ENCODE data around the gene NR5A2.

The NR5A2 gene

DNA sequence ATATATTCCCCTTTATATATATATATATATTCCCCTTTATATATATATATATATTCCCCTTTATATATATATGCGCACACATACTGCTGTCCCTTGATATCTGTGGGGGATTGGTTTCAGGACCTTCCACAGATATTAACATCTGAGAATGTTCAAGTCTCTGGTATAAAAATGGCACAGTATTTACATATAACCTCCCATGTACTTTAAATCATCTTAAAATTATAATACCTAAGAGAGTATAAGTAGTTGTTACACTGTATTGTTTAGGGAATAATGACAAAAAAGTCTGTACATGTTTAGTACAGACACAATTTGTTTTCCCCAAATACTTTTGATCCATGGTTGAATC lies 45.8 kb downstream of the NR5A2 start:
- no peak for DNase-seq (ENCODE audit: low spot score)

DNA sequence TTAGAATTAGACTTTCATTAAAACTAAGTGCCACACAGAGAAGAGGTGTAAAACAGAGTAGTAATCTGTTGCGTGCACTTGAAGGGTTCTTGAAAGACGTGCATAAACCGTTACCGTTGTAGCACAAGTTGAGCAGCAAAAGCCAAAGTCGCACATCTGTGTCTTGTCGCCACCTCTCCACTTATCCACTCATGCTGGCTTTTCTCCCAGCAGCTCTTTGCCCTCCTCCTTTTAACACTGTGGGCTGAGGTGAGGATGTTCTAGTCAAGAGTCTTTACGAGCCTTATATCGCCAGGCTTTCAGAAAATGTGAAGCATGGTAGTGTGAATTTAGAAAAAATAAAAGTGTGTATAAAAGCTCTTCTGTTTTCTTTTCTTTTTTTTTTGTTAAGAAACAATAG lies 48.0 kb downstream of the NR5A2 start:
- no peak for DNase-seq (ENCODE audit: low spot score)

- no peak for DNase-seq (ENCODE audit: low spot score)
Observed at GRCh38 chr1:200075938-200076546, 48.5 kb downstream of the NR5A2 start.

DNA sequence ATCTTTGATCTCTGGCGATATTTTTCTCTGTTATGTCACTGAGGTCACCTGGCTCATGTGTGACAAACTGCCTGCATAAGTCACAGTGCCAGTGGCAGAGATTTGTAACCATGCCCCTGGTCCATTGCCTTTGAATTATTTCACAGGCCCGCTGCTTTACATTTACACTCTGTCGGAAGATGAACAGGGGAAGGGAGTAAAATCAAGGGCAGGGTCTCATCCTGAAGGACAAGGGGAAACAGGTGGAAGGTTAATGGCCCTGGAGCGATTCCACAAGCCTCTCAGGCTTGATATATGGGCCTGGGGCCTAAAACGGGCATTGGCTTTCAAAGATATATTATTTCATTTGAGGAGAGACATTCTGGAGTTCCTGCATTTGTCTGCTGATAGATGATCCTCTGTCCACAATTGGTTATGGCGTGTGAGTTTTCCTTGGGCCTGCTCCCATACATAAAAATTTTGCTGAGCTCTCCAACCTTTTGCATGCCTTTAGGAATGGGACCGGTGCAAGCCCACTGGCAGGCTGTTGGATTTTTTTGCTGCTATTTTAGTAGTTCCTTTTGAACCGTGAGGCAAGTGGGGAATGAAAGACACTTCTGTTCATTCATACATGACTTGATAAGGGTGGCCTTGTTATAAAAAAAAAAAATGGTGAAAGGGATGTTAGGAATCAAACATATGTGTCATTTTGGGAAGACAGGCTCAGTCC lies 51.9 kb downstream of the NR5A2 start:
- DNase-seq (ENCODE audit: low spot score): no peak

- DNase-seq (ENCODE audit: low spot score): no peak
Observed at GRCh38 chr1:200081151-200081968, 53.9 kb downstream of the NR5A2 start.

DNA sequence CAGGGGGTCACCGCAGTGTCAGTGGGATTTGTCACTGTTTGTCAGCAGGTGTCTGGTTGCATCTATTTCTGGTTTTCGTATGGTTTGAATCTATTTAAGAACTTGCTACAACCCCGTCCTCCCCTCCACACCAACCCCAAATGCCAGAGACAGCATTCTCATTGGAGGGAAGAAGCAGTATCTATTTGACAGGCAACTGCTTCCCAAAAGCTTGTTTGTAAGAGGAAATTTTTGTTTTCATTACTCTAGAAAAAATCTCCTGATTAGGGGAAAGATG lies 54.4 kb downstream of the NR5A2 start:
- no peak for DNase-seq (ENCODE audit: low spot score)

DNA sequence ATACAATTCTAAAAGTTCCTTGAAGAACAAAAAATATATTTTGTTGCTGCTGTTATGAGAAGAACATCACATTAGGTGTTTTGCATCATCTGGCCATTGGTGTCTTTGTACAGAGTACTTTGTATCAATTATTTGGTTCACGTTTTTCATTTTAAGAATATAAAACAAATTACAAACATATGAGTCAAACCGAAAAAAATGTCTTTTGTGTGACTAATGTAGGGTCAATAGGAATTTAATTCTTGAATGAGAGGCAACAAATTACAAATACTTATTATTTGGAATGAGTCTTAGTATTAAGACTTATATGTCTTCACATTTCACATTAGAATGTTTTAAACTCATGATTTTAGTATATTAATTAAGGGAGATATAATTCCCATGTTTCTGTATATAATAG lies 54.8 kb downstream of the NR5A2 start:
- DNase-seq (ENCODE audit: low spot score): no peak

- DNase-seq (ENCODE audit: low spot score): no peak
Observed at GRCh38 chr1:200090252-200091159, 63.0 kb downstream of the NR5A2 start.

DNA sequence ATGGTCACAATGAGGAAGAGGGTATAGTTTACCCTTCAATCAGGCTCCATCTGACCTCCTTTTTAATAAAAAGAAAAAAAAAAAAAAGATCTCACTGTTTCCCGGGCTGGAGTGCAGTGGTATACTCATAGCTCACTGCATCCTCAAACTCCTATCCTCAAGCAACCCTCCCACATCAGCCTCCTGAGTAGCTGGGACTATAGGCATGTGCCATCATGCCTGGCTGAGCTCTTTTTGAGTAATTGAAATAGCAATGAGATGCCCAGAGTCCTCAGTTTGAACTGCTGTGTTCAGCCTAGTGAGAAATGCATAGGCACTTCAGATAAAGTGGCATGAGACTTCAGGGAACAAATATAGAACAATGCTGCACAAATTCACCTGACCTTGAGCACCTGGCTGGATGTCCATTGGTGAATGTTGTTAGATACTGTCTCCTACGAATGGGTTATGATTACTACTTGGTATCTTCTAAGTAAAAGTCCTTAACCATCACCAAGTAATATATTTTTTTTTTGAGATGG lies 67.6 kb downstream of the NR5A2 start:
- no peak for DNase-seq (ENCODE audit: low spot score)

- no peak for DNase-seq (ENCODE audit: low spot score)
Observed at GRCh38 chr1:200096774-200097173, 69.3 kb downstream of the NR5A2 start.

- DNase-seq (ENCODE audit: low spot score): no peak
Observed at GRCh38 chr1:200099040-200099439, 71.5 kb downstream of the NR5A2 start.

DNA sequence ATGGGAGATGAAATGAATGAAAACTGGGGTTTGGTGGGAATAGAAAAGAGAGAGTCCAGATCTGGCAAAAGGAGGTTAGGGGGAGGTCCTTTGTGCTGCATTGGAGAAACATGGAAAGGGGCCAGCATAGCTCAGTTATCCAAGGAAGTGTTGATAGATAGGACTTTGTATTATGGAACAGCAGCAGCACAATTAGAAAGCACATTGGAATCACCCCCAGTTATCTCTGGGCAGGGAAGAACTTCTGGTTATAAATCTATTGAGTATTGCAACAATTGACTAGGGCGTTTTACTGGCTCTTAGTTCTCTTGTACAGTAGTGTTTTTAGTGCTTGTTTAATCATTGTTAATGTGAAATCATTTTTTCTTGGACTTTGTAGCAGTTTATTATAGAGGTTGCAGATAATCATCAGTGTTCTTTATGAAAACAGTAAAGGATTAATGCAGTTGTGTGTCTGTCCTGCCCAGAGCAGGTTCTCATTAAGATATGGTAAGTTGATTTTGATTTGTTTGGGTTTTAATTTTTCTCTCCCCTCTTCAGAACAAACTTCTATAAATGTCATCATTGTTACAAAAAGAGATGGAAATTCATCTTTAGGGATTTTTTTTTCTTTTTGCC lies 76.6 kb downstream of the NR5A2 start:
- no peak for DNase-seq (ENCODE audit: low spot score)

- DNase-seq (ENCODE audit: low spot score): no peak
Observed at GRCh38 chr1:200107004-200107470, 79.5 kb downstream of the NR5A2 start.

GRCh38 chr1:200108659-200109058 lies 81.1 kb downstream of the NR5A2 start:
- DNase-seq (ENCODE audit: low spot score): no peak

DNA sequence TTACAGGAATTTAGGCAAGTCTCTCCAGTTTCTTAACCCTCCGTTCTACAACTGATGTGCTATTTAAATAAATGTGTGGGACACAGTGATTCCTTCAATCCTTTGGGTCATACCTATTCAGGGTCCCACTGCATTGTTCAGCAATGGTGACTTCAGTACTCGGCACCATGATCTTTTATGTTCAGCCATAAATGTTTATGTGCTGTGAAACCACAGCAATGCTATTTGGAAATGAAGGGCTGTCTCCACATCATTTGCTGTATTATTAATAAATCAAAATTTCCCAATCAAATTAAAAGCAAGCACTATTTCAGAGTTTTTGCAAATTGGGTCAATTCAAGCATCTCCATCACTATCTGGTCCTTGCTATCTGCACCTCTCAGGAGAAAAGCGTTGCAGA lies 84.8 kb downstream of the NR5A2 start:
- no peak for DNase-seq (ENCODE audit: low spot score)

- DNase-seq (ENCODE audit: low spot score): no peak
Observed at GRCh38 chr1:200115532-200115931, 88.0 kb downstream of the NR5A2 start.

- DNase-seq (ENCODE audit: low spot score): no peak
Observed at GRCh38 chr1:200116324-200116723, 88.8 kb downstream of the NR5A2 start.

- DNase-seq (ENCODE audit: low spot score): no peak
Observed at GRCh38 chr1:200118779-200119505, 91.4 kb downstream of the NR5A2 start.

- DNase-seq (ENCODE audit: low spot score): no peak
Observed at GRCh38 chr1:200121421-200121820, 93.9 kb downstream of the NR5A2 start.

GRCh38 chr1:200124309-200124708 lies 96.8 kb downstream of the NR5A2 start:
- DNase-seq (ENCODE audit: low spot score): no peak

DNA sequence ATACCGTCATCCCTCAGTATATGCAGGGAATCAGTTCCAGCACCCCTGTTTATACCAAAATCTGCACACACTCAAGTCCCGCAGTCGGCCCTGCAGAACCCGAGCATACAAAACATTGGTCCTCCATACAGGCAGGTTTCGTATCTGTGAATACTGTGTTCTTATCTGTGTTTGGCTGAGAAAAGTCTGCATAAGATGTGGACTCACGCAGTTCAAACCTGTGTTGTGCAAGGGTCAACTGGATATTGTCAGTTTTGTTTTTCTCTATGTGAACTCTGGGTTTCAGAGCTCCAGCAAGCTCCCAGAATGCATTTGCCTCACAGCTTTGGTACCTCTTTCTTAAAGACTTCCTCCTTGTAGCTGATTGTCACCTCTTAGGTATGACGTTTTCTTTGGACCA lies 100.6 kb downstream of the NR5A2 start:
- no peak for DNase-seq (ENCODE audit: low spot score)

Measured in hematopoietic multipotent progenitor cell treated with erythropoietin and hydrocortisone succinate and interleukin-3 and kit ligand, for 15 days (in vitro differentiated cells).